ENCODE results near the gene ELAC2.
"Not testable (repeated sequence)": the region's sequence is repeated elsewhere in the genome, so short reads cannot be mapped to it uniquely, and the experiment has no call there.

Gene ELAC2

GRCh38 chr17:12987120-12987519, 30.7 kb downstream of the ELAC2 start:
- DNase-seq = peak; percentile 60

GRCh38 chr17:12985431-12986293, 32.2 kb downstream of the ELAC2 start:
- DNase-seq = peak; percentile 49

GRCh38 chr17:12983991-12984884, 33.6 kb downstream of the ELAC2 start:
- peak; percentile 66 for DNase-seq

GRCh38 chr17:12982224-12982623, 35.6 kb downstream of the ELAC2 start:
- no peak for DNase-seq

- peak; percentile 48 for DNase-seq
Observed at GRCh38 chr17:12979826-12980500, 37.9 kb downstream of the ELAC2 start.

- DNase-seq = no peak
Observed at GRCh38 chr17:12979246-12979645, 38.6 kb downstream of the ELAC2 start.

GRCh38 chr17:12978787-12979186, 39.0 kb downstream of the ELAC2 start:
- DNase-seq = not testable (repeated sequence)

- DNase-seq = peak; percentile 76
Observed at GRCh38 chr17:12977008-12977751, 40.6 kb downstream of the ELAC2 start.

GRCh38 chr17:12974005-12974531, 43.8 kb downstream of the ELAC2 start:
- DNase-seq = peak; percentile 69

- DNase-seq = peak; percentile 70
Observed at GRCh38 chr17:12973496-12974004, 44.3 kb downstream of the ELAC2 start.

GRCh38 chr17:12967962-12968361, 49.9 kb downstream of the ELAC2 start:
- no peak for DNase-seq

GRCh38 chr17:12966413-12966812, 51.4 kb downstream of the ELAC2 start:
- no peak for DNase-seq

GRCh38 chr17:12965988-12966387, 51.8 kb downstream of the ELAC2 start:
- DNase-seq = no peak

GRCh38 chr17:12964840-12965239, 53.0 kb downstream of the ELAC2 start:
- no peak for DNase-seq

GRCh38 chr17:12964162-12964561, 53.7 kb downstream of the ELAC2 start:
- no peak for DNase-seq

GRCh38 chr17:12963505-12963904, 54.3 kb downstream of the ELAC2 start:
- no peak for DNase-seq

GRCh38 chr17:12961655-12962054, 56.2 kb downstream of the ELAC2 start:
- DNase-seq = no peak

- no peak for DNase-seq
Observed at GRCh38 chr17:12959441-12959840, 58.4 kb downstream of the ELAC2 start.

- DNase-seq = peak; percentile 75
Observed at GRCh38 chr17:12958786-12959185, 59.0 kb downstream of the ELAC2 start.

GRCh38 chr17:12955521-12955920, 62.3 kb downstream of the ELAC2 start:
- DNase-seq = no peak

GRCh38 chr17:12953156-12953555, 64.7 kb downstream of the ELAC2 start:
- no peak for DNase-seq

- DNase-seq = no peak
Observed at GRCh38 chr17:12952012-12952411, 65.8 kb downstream of the ELAC2 start.

Data from islet precursor cell (in vitro differentiated cells).